ENCODE results near the gene PAK4. TPM values are rescaled to one million over a fixed set of nuclear protein-coding genes. Genes with fewer than 3 reads are reported as not detected.

PAK4 gene
- total RNA-seq, 1 experiment from 2014 or later, result 55.2 TPM

DNA sequence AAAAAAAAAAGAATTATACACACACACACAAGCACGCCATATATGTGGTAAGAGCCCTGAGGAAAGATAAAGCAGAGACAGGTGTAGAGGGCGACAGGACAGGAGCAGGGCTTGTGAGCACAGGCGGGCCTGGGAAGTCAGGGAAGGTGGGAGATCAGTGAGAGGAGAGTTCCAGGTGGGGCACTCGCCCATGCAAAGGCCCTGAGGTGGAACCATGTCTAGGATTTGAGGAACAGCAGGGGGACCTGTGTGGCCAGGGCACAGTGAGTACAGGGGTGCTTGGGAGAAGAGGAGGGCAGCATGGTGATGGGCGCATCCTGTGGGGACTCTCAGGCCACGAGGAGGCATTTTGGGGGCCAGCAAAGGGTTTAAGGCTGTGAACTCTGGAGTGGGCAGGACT is 38.7 kb downstream of the PAK4 start:
- TF ChIP-seq, protein P1, sequence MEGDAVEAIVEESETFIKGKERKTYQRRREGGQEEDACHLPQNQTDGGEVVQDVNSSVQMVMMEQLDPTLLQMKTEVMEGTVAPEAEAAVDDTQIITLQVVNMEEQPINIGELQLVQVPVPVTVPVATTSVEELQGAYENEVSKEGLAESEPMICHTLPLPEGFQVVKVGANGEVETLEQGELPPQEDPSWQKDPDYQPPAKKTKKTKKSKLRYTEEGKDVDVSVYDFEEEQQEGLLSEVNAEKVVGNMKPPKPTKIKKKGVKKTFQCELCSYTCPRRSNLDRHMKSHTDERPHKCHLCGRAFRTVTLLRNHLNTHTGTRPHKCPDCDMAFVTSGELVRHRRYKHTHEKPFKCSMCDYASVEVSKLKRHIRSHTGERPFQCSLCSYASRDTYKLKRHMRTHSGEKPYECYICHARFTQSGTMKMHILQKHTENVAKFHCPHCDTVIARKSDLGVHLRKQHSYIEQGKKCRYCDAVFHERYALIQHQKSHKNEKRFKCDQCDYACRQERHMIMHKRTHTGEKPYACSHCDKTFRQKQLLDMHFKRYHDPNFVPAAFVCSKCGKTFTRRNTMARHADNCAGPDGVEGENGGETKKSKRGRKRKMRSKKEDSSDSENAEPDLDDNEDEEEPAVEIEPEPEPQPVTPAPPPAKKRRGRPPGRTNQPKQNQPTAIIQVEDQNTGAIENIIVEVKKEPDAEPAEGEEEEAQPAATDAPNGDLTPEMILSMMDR (conservative IDR thresholded peaks at IDR 0.05; ENCODE audit: low read depth, low read length), result no peak
- TF ChIP-seq EZH2 (IDR thresholded peaks at IDR 0.05; ENCODE audit: borderline replicate concordance, low read depth, low read length, poor library complexity, severe bottlenecking), result no peak
- Histone ChIP-seq H3K4me1 (ENCODE audit: insufficient read depth, low read length, poor library complexity, severe bottlenecking) (no peaks in the 10 kb centered on the region), H3K4me3 (ENCODE audit: low read depth, low read length, poor library complexity, severe bottlenecking) (no peak overlapping the region), H3K36me3 (ENCODE audit: insufficient read depth, low read length, poor library complexity, severe bottlenecking) (no peaks in the 10 kb centered on the region), H3K9me3 (ENCODE audit: low read depth, low read length, poor library complexity, severe bottlenecking) (no peaks in the 10 kb centered on the region), H3K27ac (ENCODE audit: low read depth, low read length, poor library complexity, severe bottlenecking) (no peak overlapping the region), H3K27me3 (replicated peaks; ENCODE audit: insufficient read depth, low read depth, low read length, poor library complexity) (no peaks in the 10 kb centered on the region)
- no peak for DNase-seq (ENCODE audit: low spot score)
- intact Hi-C loops (cut with micrococcal nuclease; ENCODE audit: unreplicated experiment), result no loop called here
- BruUV-seq (replicated peaks), result no TSS peak
- ChIA-PET CTCF (no interaction called here), POLR2A (ENCODE audit: low non-redundant PET) (no interaction called here)

DNA sequence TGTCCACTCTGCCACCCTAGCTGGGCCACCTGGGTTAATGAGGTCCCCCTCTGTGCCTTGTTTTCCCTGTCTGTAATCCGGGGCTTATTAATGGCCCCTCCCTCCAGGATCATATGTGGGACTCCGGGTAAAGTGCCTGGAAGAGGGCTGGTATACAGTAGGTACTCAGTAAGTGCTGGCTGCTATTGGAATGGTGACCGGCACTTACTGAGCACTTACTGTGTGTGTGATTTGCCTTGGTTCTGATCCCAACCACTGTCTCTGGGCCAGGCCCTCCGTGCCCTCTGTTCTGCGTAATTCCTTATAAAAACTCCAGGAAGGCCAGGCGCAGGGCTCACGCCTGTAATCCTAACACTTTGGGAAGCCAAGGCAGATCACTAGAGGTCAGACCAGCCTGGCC is 40.3 kb downstream of the PAK4 start:
- Histone ChIP-seq H3K9me3 (ENCODE audit: low read depth, low read length, poor library complexity, severe bottlenecking) (no peaks in the 10 kb centered on the region), H3K4me3 (ENCODE audit: low read depth, low read length, poor library complexity, severe bottlenecking) (no peak overlapping the region), H3K27ac (ENCODE audit: low read depth, low read length, poor library complexity, severe bottlenecking) (no peak overlapping the region), H3K4me1 (ENCODE audit: insufficient read depth, low read length, poor library complexity, severe bottlenecking) (no peaks in the 10 kb centered on the region), H3K27me3 (replicated peaks; ENCODE audit: insufficient read depth, low read depth, low read length, poor library complexity) (no peaks in the 10 kb centered on the region), H3K36me3 (ENCODE audit: insufficient read depth, low read length, poor library complexity, severe bottlenecking) (no peaks in the 10 kb centered on the region)
- CTCF ChIA-PET, result no interaction called here
- POLR2A ChIA-PET (ENCODE audit: low non-redundant PET), result no interaction called here
- no peak for DNase-seq (ENCODE audit: low spot score)
- intact Hi-C loops (cut with micrococcal nuclease; ENCODE audit: unreplicated experiment), result no loop called here
- no TSS peak for BruUV-seq (replicated peaks)
- TF ChIP-seq, protein P1 (conservative IDR thresholded peaks at IDR 0.05; ENCODE audit: low read depth, low read length), result no peak
- TF ChIP-seq EZH2 (IDR thresholded peaks at IDR 0.05; ENCODE audit: borderline replicate concordance, low read depth, low read length, poor library complexity, severe bottlenecking), result no peak

DNA sequence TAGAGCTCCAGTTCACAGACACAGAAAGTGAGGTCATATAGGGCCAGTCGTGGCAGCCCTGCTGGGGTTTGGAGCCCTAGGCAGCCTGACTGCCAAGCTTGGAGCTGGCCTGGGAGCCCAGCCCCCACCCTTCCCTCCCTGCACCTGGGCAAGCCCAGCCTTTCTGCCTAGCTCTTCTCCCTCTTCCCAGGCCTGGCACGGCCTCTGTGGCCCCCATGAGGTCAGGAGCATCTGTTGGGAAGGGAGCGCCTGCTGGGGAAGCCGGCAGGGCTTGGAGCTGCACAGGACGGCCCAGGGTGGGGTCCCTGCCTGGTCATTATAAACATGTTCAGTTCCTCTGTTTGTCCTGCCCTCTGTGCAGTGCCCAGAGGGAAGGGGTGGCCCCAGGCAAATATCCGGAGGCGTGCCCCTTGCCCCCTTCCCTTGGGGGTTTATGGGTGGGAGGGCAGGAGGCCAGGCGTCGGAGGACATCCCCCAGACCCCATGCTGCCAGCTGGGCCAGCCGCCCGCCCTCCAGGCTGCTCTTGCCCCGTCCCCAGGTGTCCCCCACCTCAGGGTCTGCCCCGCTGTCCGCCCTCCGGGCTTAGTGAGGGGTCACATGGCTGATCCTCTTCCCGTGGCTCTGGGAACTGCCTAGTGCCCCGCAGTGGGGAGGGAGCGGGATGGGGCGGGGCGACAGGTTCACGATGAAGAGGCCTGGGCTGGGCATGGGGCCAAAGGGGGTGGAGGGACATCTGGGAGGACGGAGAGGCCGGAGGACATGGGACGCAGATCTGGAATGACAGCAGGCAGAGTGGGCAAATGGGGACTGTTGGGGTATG is 41.2 kb downstream of the PAK4 start:
- TF ChIP-seq, protein P1 (conservative IDR thresholded peaks at IDR 0.05; ENCODE audit: low read depth, low read length), result no peak
- Histone ChIP-seq H3K27ac (ENCODE audit: low read depth, low read length, poor library complexity, severe bottlenecking) (no peak overlapping the region), H3K27me3 (replicated peaks; ENCODE audit: insufficient read depth, low read depth, low read length, poor library complexity) (no peaks in the 10 kb centered on the region), H3K4me3 (ENCODE audit: low read depth, low read length, poor library complexity, severe bottlenecking) (no peak overlapping the region), H3K4me1 (ENCODE audit: insufficient read depth, low read length, poor library complexity, severe bottlenecking) (no peaks in the 10 kb centered on the region), H3K9me3 (ENCODE audit: low read depth, low read length, poor library complexity, severe bottlenecking) (no peaks in the 10 kb centered on the region), H3K36me3 (ENCODE audit: insufficient read depth, low read length, poor library complexity, severe bottlenecking) (no peaks in the 10 kb centered on the region)
- DNase-seq (ENCODE audit: low spot score), result no peak
- intact Hi-C loops (cut with micrococcal nuclease; ENCODE audit: unreplicated experiment), result no loop called here
- ChIA-PET POLR2A (ENCODE audit: low non-redundant PET) (no interaction called here), CTCF (no interaction called here)
- BruUV-seq (replicated peaks), result no TSS peak

All from A673 (cell line).